ENCODE results near the gene OTULIN.

The OTULIN gene

DNA sequence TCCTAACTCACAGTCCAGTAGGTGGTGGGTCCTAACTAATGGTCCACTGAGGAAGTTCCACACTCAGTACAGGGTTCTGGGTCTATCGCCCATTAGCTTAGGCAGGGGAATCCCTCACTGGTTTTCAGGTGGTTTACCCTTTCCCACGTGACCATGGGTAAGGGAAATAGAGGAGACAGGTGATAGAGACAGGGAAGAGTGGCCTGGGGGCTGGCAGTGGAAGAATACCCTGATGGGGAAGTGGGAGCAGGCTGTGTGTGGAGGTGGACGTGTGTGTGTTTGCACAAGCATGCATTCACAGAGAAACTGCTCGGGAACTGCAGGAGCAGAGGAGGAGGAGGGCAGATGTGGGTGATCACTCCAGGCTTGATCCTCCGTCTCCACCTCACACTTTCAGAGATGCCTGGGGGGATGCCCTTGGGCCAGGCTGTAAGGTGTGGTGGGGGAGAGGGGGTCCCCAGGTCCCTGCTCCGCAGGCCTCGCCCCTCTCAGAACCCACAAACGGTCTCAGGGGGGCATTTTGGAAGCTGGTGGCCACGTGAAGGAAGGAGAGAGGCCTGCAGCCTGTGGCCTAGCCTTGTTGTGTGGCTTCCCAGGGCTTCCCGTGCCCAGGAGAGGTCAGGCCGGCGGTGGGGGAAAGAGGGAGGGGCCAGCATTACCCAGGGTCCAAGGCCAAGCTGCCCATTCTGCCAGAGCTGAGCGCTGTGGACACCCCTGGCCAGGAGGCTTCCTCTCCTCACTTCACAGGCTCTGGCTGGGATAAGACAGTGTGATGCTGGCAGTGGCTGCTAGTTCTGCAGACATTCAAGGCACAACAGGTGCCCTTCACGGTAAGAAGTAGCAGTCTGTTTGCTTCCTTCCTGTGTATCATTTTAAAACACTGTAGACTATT is 80.0 kb downstream of the OTULIN start:
- no peak for DNase-seq

DNA sequence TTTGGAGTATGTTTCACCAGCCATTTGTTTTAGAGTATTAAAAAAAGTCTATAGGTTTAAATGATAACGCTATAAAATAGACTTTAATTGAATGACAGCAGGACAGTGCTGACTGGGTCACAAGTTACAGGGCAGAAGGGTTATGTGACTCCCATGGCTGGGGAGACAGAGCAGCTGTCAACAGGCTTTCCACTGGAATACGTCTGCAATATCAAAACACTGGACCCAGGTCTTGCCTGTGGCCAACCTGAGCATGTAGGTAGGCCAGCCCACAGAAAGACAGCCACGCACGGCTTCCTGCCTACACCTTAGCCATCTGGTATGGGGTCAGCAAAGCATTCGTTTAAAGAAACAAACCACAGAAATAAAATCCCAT is 80.7 kb downstream of the OTULIN start:
- DNase-seq = no peak

DNA sequence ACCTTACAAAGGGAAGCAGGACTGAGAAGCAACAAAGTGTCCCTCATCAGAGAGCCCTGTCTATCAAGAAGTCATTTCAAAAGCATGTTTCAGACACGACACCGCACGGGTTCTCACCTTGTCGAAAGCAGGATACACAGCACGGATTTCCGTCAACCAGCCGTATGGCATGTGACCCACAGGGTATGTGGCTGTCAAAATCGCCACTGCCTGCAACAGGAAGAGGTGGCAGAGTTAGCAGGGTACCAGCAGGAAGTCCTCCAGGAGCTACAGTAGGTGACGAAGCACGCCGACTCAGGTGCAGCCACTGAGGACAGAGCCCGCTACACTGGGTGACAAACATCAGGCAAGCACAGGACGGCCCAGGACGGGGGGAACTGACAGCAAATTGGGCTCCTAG is 81.2 kb downstream of the OTULIN start:
- no peak for DNase-seq

DNA sequence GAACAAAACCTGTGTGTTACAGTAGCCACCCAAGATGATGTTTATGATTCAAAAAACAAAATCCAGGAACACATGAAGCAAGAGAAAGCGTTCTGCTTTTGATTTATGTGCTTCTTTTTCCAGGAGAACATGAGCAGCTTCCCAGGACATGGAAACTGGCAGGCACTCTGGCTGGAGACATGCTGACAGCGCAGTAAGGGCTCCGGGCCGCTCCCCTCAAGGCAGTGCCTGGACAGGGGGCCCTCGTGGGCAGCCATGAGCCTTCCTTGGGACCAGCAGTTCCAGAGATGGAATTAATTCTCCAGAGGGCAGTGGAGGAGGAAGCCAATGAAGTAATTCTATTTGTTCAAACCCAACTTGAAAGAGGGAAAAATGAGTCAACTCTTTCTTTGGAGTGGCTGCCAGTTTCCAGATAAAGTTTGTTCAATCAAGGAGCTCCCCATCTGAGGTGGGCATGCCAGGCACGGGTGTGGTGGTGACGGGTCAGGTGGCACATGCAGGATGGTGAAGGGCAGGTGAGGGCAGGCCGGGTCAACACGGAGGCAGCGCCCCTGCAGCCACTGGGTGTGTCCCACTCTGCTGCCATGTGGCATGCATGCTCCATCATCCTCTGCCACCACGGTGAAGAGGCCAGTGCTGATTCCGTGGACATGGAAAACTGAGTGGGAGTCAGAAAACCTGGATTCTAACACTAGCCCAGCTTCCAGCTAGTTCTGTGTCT is 83.8 kb downstream of the OTULIN start:
- DNase-seq = no peak
